Peyer's patch (tissue), 4 donors: Measurements from ENCODE around the gene CFDP1. TPM values are rescaled to one million over a fixed set of nuclear protein-coding genes. Genes with fewer than 3 reads are reported as not detected.

Experiments
- DNase-seq, 3 donors: peaks; one replicate each; pipeline ENCODE4 v3.0.0-alpha.2; 2017 to 2019
- H3K27ac ChIP-seq, 4 donors: fragments of 200-600 bp; sonication (generic); one replicate each; pipeline ENCODE4 v1.5.1; 2016 to 2019
- H3K27me3 ChIP-seq, 2 donors: fragments of 200-600 bp; sonication (generic); one replicate each; pipeline ENCODE4 v1.5.1; 2019
- H3K36me3 ChIP-seq, 3 donors: fragments of 200-600 bp; sonication (generic); one replicate each; pipeline ENCODE4 v1.5.1; 2016 to 2019
- H3K4me1 ChIP-seq, 4 donors: fragments of 200-600 bp; sonication (generic); one replicate each; pipeline ENCODE4 v1.5.1; 2016 to 2019
- H3K4me3 ChIP-seq, 4 donors: fragments of 200-600 bp; sonication (generic); 1 replicate in 3 of 4; 2 replicates in 1 of 4; pipeline ENCODE4 v1.5.1; 2016 to 2019; ENCODE audit warnings: mild to moderate bottlenecking in 1 of 4
- H3K9me3 ChIP-seq, 4 donors: fragments of 200-600 bp; sonication (generic); one replicate each; pipeline ENCODE4 v1.5.1; 2016 to 2019; ENCODE audit warnings: mild to moderate bottlenecking in 1 of 4
- CTCF ChIP-seq, 6 experiments: fragments of 450-650 bp in 4 of 6; fragments of 200-600 bp in 2 of 6; sonication (generic) in 1 of 6; IDR thresholded peaks; one replicate each; pipeline ENCODE4 v1.5.1; 2017 to 2019; ENCODE audit warnings: antibody characterized with exemption in 6 of 6, mild to moderate bottlenecking in 3 of 6, moderate library complexity in 1 of 6
- POLR2A ChIP-seq, 2 donors: fragments of 450-650 bp; IDR thresholded peaks; one replicate each; pipeline ENCODE4 v1.5.1; 2017; ENCODE audit warnings: antibody characterized with exemption in 2 of 2, mild to moderate bottlenecking in 2 of 2, moderate library complexity in 2 of 2
- total RNA-seq, 4 donors: library from RNA; depleted of rRNA; stranded (reverse); fragments of >200 nt; gene quantifications; one replicate each; pipeline ENCODE4 v1.1.0, GENCODE V29; 2016

CFDP1 gene
- total RNA-seq, 4 donors from 2014 or later, result 125 to 205 (median 156) TPM

GRCh38 chr16:75254359-75254837, 178.9 kb downstream of the CFDP1 start:
- peak in 1 of 3 donors; percentile 54 for DNase-seq
- Histone ChIP-seq H3K4me1 (peaks cover 3 to 65% (median 10%) of the 10 kb centered on the region in 4 donors), H3K36me3 (no peaks in the 10 kb centered on the region), H3K4me3 (no peak overlapping the region), H3K9me3 (no peaks in the 10 kb centered on the region), H3K27ac (peak overlapping the region in 2 of 4 donors; percentile 2 to 53), H3K27me3 (no peaks in the 10 kb centered on the region)
- TF ChIP-seq POLR2A (IDR thresholded peaks at IDR 0.05) (no peak), CTCF (IDR thresholded peaks at IDR 0.05) (no peak)

GRCh38 chr16:75252946-75253911, 180.1 kb downstream of the CFDP1 start:
- Histone ChIP-seq H3K27me3 (no peaks in the 10 kb centered on the region), H3K4me3 (no peak overlapping the region), H3K4me1 (peaks cover 7 to 66% (median 10%) of the 10 kb centered on the region in 4 donors), H3K27ac (peak overlapping the region; percentile 18 to 97 (median 76)), H3K36me3 (peaks cover 0 to 4% (median 0%) of the 10 kb centered on the region in 3 donors), H3K9me3 (no peaks in the 10 kb centered on the region)
- no peak for DNase-seq
- no peak for TF ChIP-seq CTCF (IDR thresholded peaks at IDR 0.05)
- TF ChIP-seq POLR2A (IDR thresholded peaks at IDR 0.05), result no peak

GRCh38 chr16:75252049-75252864, 181.0 kb downstream of the CFDP1 start:
- TF ChIP-seq POLR2A (IDR thresholded peaks at IDR 0.05) (no peak), CTCF (IDR thresholded peaks at IDR 0.05) (no peak)
- Histone ChIP-seq H3K4me3 (peak overlapping the region in 3 of 4 donors; percentile 44 to 88 (median 77)), H3K27me3 (no peaks in the 10 kb centered on the region), H3K36me3 (peaks cover 0 to 4% (median 0%) of the 10 kb centered on the region in 3 donors), H3K27ac (peak overlapping the region; percentile 18 to 97 (median 76)), H3K4me1 (peaks cover 7 to 66% (median 10%) of the 10 kb centered on the region in 4 donors), H3K9me3 (no peaks in the 10 kb centered on the region)
- no peak for DNase-seq

- TF ChIP-seq POLR2A (IDR thresholded peaks at IDR 0.05) (peak in 1 of 2 donors; percentile 95), CTCF (IDR thresholded peaks at IDR 0.05) (no peak)
- H3K27ac ChIP-seq, result peak within 1 kb of the TSS; percentile 55 to 97 (median 94)
- peaks cover 0 to 4% (median 0%) of the 10 kb centered on the region in 3 donors for H3K36me3 ChIP-seq
- H3K4me1 ChIP-seq, result peaks cover 7 to 66% (median 10%) of the 10 kb centered on the region in 4 donors
- peak within 1 kb of the TSS; percentile 44 to 88 (median 70) for H3K4me3 ChIP-seq
- DNase-seq, result peak in 2 of 3 donors; percentile 87 to 93
- H3K27me3 ChIP-seq, result no peaks in the 10 kb centered on the region
- H3K9me3 ChIP-seq, result no peaks in the 10 kb centered on the region
Measured at GRCh38 chr16:75251280-75252048, 181.8 kb downstream of the CFDP1 start, which contains the start of gene BCAR1. Gene BCAR1 (minus strand): TSS chr16:75251624. CDS start chr16:75251482, 142 bp downstream.
